ENCODE results near the gene GABRG2. TPM values are rescaled to one million over a fixed set of nuclear protein-coding genes. Genes with fewer than 3 reads are reported as not detected.

GABRG2 gene
- total and polyA plus RNA-seq, 2 donors (not counting 3 experiments of a cell fraction or from before 2014, with no cell fraction given), result not detected

DNA sequence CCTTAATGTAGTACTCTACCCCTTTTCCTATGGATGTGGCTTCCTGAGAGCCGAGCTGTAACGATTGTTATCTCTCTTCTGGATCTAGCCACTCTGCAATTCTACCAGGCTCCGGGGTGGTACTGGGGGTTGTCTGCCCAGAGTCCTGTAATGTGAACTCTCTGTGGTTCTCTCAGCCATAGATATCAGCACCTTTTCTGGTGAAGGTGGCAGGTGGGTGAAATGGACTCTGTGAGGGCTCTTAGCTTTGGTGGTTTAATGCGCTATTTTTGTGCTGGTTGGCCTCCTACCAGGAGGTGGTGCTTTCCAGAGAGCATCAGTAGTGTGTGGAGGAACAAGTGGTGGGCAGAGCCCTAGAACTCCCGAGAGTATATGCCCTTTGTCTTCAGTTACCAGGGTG lies 122.1 kb downstream of the GABRG2 start:
- POLR2A ChIA-PET, result no interaction called here
- H3K9me1 ChIP-seq (replicated peaks; ENCODE audit: control insufficient read depth, extremely low read depth, insufficient read depth, low read length), result no peaks in the 10 kb centered on the region
- H3K27me3 ChIP-seq (ENCODE audit: control insufficient read depth in 2 of 2, insufficient read depth in 2 of 2, low read length in 2 of 2), result no peaks in the 10 kb centered on the region
- no peak overlapping the region for H2AFZ ChIP-seq (ENCODE audit: low read depth, low read length)
- no peak overlapping the region for H3K9ac ChIP-seq (replicated peaks; ENCODE audit: extremely low read depth, insufficient read depth, low read length)
- H4K20me1 ChIP-seq (replicated peaks; ENCODE audit: control insufficient read depth, extremely low read depth, insufficient read depth, low read length), result no peaks in the 10 kb centered on the region
- H3K36me3 ChIP-seq (ENCODE audit: control insufficient read depth in 2 of 2, extremely low read depth in 1 of 2, insufficient read depth in 2 of 2, low read length in 2 of 2), result no peaks in the 10 kb centered on the region
- CTCF ChIA-PET, result no interaction called here
- no peaks in the 10 kb centered on the region for H3K4me1 ChIP-seq (ENCODE audit: control insufficient read depth, extremely low read depth, insufficient read depth, low read length)
- H3K79me2 ChIP-seq (ENCODE audit: control insufficient read depth, insufficient read depth, low read length), result no peaks in the 10 kb centered on the region
- dilution Hi-C loops (cut with MboI; ENCODE audit: extremely low pct_ligation_motif_present, low sequenced_read_pairs), result no loop called here
- DNase-seq (ENCODE audit: low read depth, low spot score) (no peak), FAIRE-seq (no peak)
- no peak overlapping the region for H3K4me3 ChIP-seq (replicated peaks in 1 of 3; ENCODE audit: insufficient read depth in 1 of 3, low read depth in 1 of 3, low read length in 3 of 3)
- H3K9me3 ChIP-seq (replicated peaks; ENCODE audit: control insufficient read depth, insufficient read depth, low read length), result peaks cover 8% of the 10 kb centered on the region
- intact Hi-C loops (cut with micrococcal nuclease), result no loop called here
- BruUV-seq (replicated peaks), result no TSS peak
- H3K27ac ChIP-seq (ENCODE audit: insufficient read depth, low read depth, low read length), result no peak overlapping the region
- H3K4me2 ChIP-seq (ENCODE audit: insufficient read depth, low read length), result no peak overlapping the region
- TF ChIP-seq, protein P1, sequence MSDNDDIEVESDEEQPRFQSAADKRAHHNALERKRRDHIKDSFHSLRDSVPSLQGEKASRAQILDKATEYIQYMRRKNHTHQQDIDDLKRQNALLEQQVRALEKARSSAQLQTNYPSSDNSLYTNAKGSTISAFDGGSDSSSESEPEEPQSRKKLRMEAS (IDR thresholded peaks at IDR 0.05; ENCODE audit: insufficient read depth, insufficient read length), result no peak
- TF ChIP-seq MYC (IDR thresholded peaks at IDR 0.05; ENCODE audit: low read depth, low read length) (no peak), FOS (IDR thresholded peaks at IDR 0.05; ENCODE audit: borderline replicate concordance, insufficient read depth, low read length) (no peak), POLR2A (IDR thresholded peaks at IDR 0.05; ENCODE audit: low read depth, low read length) (no peak), EZH2 (IDR thresholded peaks at IDR 0.05; ENCODE audit: borderline replicate concordance, low read depth, low read length, severe bottlenecking) (no peak), GATA2 (IDR thresholded peaks at IDR 0.05; ENCODE audit: insufficient read depth, insufficient read length, low read depth, low read length) (no peak), POLR2AphosphoS5 (IDR thresholded peaks at IDR 0.05; ENCODE audit: insufficient read depth, low read depth, low read length) (no peak), JUN (IDR thresholded peaks at IDR 0.05; ENCODE audit: borderline replicate concordance, insufficient read depth, insufficient read length, low read depth) (no peak)
- TF ChIP-seq, protein P2, sequence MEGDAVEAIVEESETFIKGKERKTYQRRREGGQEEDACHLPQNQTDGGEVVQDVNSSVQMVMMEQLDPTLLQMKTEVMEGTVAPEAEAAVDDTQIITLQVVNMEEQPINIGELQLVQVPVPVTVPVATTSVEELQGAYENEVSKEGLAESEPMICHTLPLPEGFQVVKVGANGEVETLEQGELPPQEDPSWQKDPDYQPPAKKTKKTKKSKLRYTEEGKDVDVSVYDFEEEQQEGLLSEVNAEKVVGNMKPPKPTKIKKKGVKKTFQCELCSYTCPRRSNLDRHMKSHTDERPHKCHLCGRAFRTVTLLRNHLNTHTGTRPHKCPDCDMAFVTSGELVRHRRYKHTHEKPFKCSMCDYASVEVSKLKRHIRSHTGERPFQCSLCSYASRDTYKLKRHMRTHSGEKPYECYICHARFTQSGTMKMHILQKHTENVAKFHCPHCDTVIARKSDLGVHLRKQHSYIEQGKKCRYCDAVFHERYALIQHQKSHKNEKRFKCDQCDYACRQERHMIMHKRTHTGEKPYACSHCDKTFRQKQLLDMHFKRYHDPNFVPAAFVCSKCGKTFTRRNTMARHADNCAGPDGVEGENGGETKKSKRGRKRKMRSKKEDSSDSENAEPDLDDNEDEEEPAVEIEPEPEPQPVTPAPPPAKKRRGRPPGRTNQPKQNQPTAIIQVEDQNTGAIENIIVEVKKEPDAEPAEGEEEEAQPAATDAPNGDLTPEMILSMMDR (IDR thresholded peaks at IDR 0.05; ENCODE audit: extremely low read depth in 1 of 2, insufficient read depth in 1 of 2, low read depth in 1 of 2, low read length in 2 of 2), result no peak
